ENCODE data around the gene C1orf74. TPM values are rescaled to one million over a fixed set of nuclear protein-coding genes. Genes with fewer than 3 reads are reported as not detected.

C1orf74 gene
- polyA plus RNA-seq, 2 of the 4 experiments (the other 2 are of a cell fraction), result 2.4 to 3.3 TPM

- TF ChIP-seq MAX (IDR thresholded peaks at IDR 0.05) (no peak), FOSL2 (IDR thresholded peaks at IDR 0.05) (no peak), FOSL2 (CRISPR knock-in tag; IDR thresholded peaks at IDR 0.05) (peak; percentile 25; the same call in 1 of the 2 replicates)
- DNase-seq (ENCODE audit: low read depth in 1 of 2, low spot score in 1 of 2) (peak in 1 of 2 experiments; percentile 70), FAIRE-seq (no peak), ATAC-seq (peak; percentile 67 to 75)
- Histone ChIP-seq H3K4me3 (no peak overlapping the region), H3K27ac (no peak overlapping the region), H3K9me3 (no peaks in the 10 kb centered on the region), H3K4me2 (peak overlapping the region; percentile 12; the same call in 2 of the 3 replicates), H3K4me1 (peaks cover 10% of the 10 kb centered on the region)
- POLR2A ChIA-PET, result interaction anchor here (0.6 to 1.5 kb wide), 4 partner anchors 15 to 48 kb away, joined by 3 to 6 read pairs (median 4); partner anchors contain the start of genes C1orf74 and UTP25
- CTCF ChIA-PET, result interaction anchor here (0.7 to 1.9 kb wide), 4 partner anchors 14 to 498 kb away, joined by 3 to 19 read pairs (median 3); partner anchors contain the start of gene UTP25
Observed at GRCh38 chr1:209808059-209808581, 23.8 kb upstream of the C1orf74 start.

- FAIRE-seq, result no peak
Observed at GRCh38 chr1:209807509-209807908, 23.1 kb upstream of the C1orf74 start.

GRCh38 chr1:209805875-209806760 is 21.8 kb upstream of the C1orf74 start, which contains the start of gene IRF6:
Gene IRF6 (minus strand): TSS chr1:209806142. CDS start chr1:209801413, 4,729 bp downstream.
- Histone ChIP-seq H3K9me3 (no peaks in the 10 kb centered on the region), H3K4me1 (peaks cover 10% of the 10 kb centered on the region), H3K27ac (no peak within 1 kb of the TSS), H3K4me2 (peak within 1 kb of the TSS; percentile 68), H3K4me3 (peak within 1 kb of the TSS; percentile 32; the same call in 2 of the 3 replicates)
- 60% methylated on average over 31 of the region's 46 CpGs for WGBS (ENCODE audit: missing lambda C conversion rate)
- peak; percentile 54 to 83; a peak in 4 of 6 replicates for ATAC-seq
- no peak for FAIRE-seq
- DNase-seq (ENCODE audit: low read depth in 1 of 2, low spot score in 1 of 2), result peak; percentile 33 to 48
- POLR2A ChIA-PET, result no interaction called here
- CTCF ChIA-PET, result interaction anchor here (2.5 kb wide), 1 partner anchor 17 kb away, joined by 11 read pairs; no protein-coding TSS in a partner anchor
- TF ChIP-seq REST (IDR thresholded peaks at IDR 0.05) (no peak), MAX (IDR thresholded peaks at IDR 0.05) (no peak), CHD4 (IDR thresholded peaks at IDR 0.05; ENCODE audit: borderline replicate concordance) (no peak), FOXS1 (CRISPR knock-in tag; IDR thresholded peaks at IDR 0.05) (no peak), KDM5A (IDR thresholded peaks at IDR 0.05) (no peak), HES2 (IDR thresholded peaks at IDR 0.05) (no peak), ZSCAN20 (CRISPR knock-in tag; IDR thresholded peaks at IDR 0.05) (no peak), NR3C1 (IDR thresholded peaks at IDR 0.05) (no peak), BHLHE40 (IDR thresholded peaks at IDR 0.05; ENCODE audit: low read depth, low read length) (no peak), RNF2 (IDR thresholded peaks at IDR 0.05; ENCODE audit: borderline replicate concordance, low read depth) (no peak), ZC3H11A (IDR thresholded peaks at IDR 0.05) (no peak), FOSL2 (IDR thresholded peaks at IDR 0.05) (no peak), FOSL2 (CRISPR knock-in tag; IDR thresholded peaks at IDR 0.05) (no peak)

More at GRCh38 chr1:209807509-209807908, 23.1 kb upstream of the C1orf74 start:
- Histone ChIP-seq H3K4me1 (peaks cover 10% of the 10 kb centered on the region), H3K27ac (no peak overlapping the region), H3K4me3 (no peak overlapping the region), H3K9me3 (no peaks in the 10 kb centered on the region), H3K4me2 (peak overlapping the region; percentile 12; the same call in 1 of the 3 replicates)
- TF ChIP-seq PBX3 (IDR thresholded peaks at IDR 0.05), result no peak
- no peak for TF ChIP-seq RAD21 (conservative IDR thresholded peaks at IDR 0.05 in 1 of 2, IDR thresholded peaks at IDR 0.05 in 1 of 2)
- no peak for TF ChIP-seq CTCF (IDR thresholded peaks at IDR 0.05)
- no peak for TF ChIP-seq ZSCAN20 (CRISPR knock-in tag; IDR thresholded peaks at IDR 0.05)
- TF ChIP-seq KDM5A (IDR thresholded peaks at IDR 0.05), result no peak
- no peak for TF ChIP-seq RNF2 (IDR thresholded peaks at IDR 0.05; ENCODE audit: borderline replicate concordance, low read depth)
- TF ChIP-seq CBX2 (IDR thresholded peaks at IDR 0.05; ENCODE audit: borderline replicate concordance, low read depth), result no peak
- no peak for TF ChIP-seq FOXS1 (CRISPR knock-in tag; IDR thresholded peaks at IDR 0.05)
- TF ChIP-seq NR3C1 (IDR thresholded peaks at IDR 0.05), result no peak
- no peak for TF ChIP-seq MAFK (IDR thresholded peaks at IDR 0.05; ENCODE audit: partially characterized antibody)
- DNase-seq (ENCODE audit: low read depth in 1 of 2, low spot score in 1 of 2) (no peak), ATAC-seq (no peak)
- 76% methylated on average over 4 of the region's 4 CpGs for WGBS (ENCODE audit: missing lambda C conversion rate)
- ChIA-PET POLR2A (interaction anchor here (0.6 to 1.5 kb wide), 4 partner anchors 16 to 47 kb away, joined by 3 to 6 read pairs (median 4); partner anchors contain the start of genes C1orf74 and UTP25), CTCF (interaction anchor here (0.7 to 1.9 kb wide), 4 partner anchors 15 to 499 kb away, joined by 3 to 19 read pairs (median 3); partner anchors contain the start of gene UTP25)
